GM18511 (cell line): ENCODE measurements around the gene AOC1.
"Not testable (repeated sequence)": the region's sequence is repeated elsewhere in the genome, so short reads cannot be mapped to it uniquely, and the experiment has no call there.

Experiments used
- ATAC-seq: cut with Tn5 transposase; IDR thresholded peaks from one replicate; pipeline ENCODE4 v1.9.1; 2021; ENCODE audit warnings: mild to moderate bottlenecking, moderate library complexity; ENCODE audit not compliant: unreplicated experiment

Gene AOC1

GRCh38 chr7:150852371-150852905 is at the start of gene AOC1:
AOC1 (plus strand) TSS chr7:150852517; CDS start chr7:150856471, 3,954 bp downstream.
- no peak for ATAC-seq

GRCh38 chr7:150803161-150803860 is 49.0 kb upstream of the AOC1 start:
- no peak for ATAC-seq

- no peak for ATAC-seq
These were observed 47.5 kb upstream of the AOC1 start for GRCh38 chr7:150804802-150805201.

- ATAC-seq = no peak
These were observed 46.5 kb upstream of the AOC1 start for GRCh38 chr7:150805864-150806263.

GRCh38 chr7:150806454-150806853 is 45.9 kb upstream of the AOC1 start:
- ATAC-seq = no peak

GRCh38 chr7:150806863-150807262 is 45.5 kb upstream of the AOC1 start:
- ATAC-seq = no peak

GRCh38 chr7:150807616-150808438 is 44.5 kb upstream of the AOC1 start:
- not testable (repeated sequence) for ATAC-seq

GRCh38 chr7:150814328-150815001 is 37.9 kb upstream of the AOC1 start:
- no peak for ATAC-seq

- ATAC-seq = no peak
These were observed 33.3 kb upstream of the AOC1 start for GRCh38 chr7:150818971-150819370.

- ATAC-seq = no peak
These were observed 32.2 kb upstream of the AOC1 start for GRCh38 chr7:150820148-150820547.

GRCh38 chr7:150820578-150821198 is 31.6 kb upstream of the AOC1 start:
- no peak for ATAC-seq

GRCh38 chr7:150823043-150823442 is 29.3 kb upstream of the AOC1 start:
- no peak for ATAC-seq

GRCh38 chr7:150823484-150824126 is 28.7 kb upstream of the AOC1 start:
- ATAC-seq = no peak

- ATAC-seq = no peak
These were observed 27.7 kb upstream of the AOC1 start for GRCh38 chr7:150824379-150825177.

GRCh38 chr7:150826061-150826849 is 26.1 kb upstream of the AOC1 start:
- no peak for ATAC-seq

- ATAC-seq = no peak
These were observed 23.9 kb upstream of the AOC1 start for GRCh38 chr7:150828384-150828783.

GRCh38 chr7:150829426-150829825 is 22.9 kb upstream of the AOC1 start:
- no peak for ATAC-seq

- ATAC-seq = no peak
These were observed 21.4 kb upstream of the AOC1 start for GRCh38 chr7:150830937-150831336.

- ATAC-seq = no peak
These were observed 20.5 kb upstream of the AOC1 start for GRCh38 chr7:150831851-150832250.
